Mesenchymal stem cell (in vitro differentiated cells and primary cell): ENCODE results near the gene PANX3.

ENCODE experiments used
- DNase-seq: peaks from one replicate; pipeline ENCODE4 v3.0.0-alpha.2; 2013
- H2AFZ ChIP-seq: one replicate; pipeline ENCODE4 v1.6.1; 2013; ENCODE audit warnings: low read depth, mild to moderate bottlenecking, control low read depth, inconsistent platforms, low read length, moderate library complexity
- H2AK5ac ChIP-seq: 2 replicates; pipeline ENCODE4 v1.6.1; 2013; ENCODE audit warnings: low read length, moderate library complexity, mild to moderate bottlenecking, inconsistent platforms; ENCODE audit not compliant: severe bottlenecking
- H2BK120ac ChIP-seq: one replicate; pipeline ENCODE4 v1.6.1; 2013; ENCODE audit warnings: low read depth, mild to moderate bottlenecking, inconsistent platforms, low read length, moderate library complexity
- H2BK12ac ChIP-seq, 2 experiments: one replicate each; pipeline ENCODE4 v1.6.1; 2013; ENCODE audit warnings: inconsistent platforms in 2 of 2, low read length in 2 of 2, mild to moderate bottlenecking in 2 of 2, moderate library complexity in 2 of 2, control low read depth in 1 of 2
- H2BK15ac ChIP-seq: one replicate; pipeline ENCODE4 v1.6.1; 2013; ENCODE audit warnings: mild to moderate bottlenecking, low read depth, inconsistent platforms; ENCODE audit not compliant: poor library complexity, severe bottlenecking
- H2BK5ac ChIP-seq: 2 replicates; pipeline ENCODE4 v1.6.1; 2013; ENCODE audit warnings: low read depth, mild to moderate bottlenecking, low read length, control low read depth, inconsistent platforms; ENCODE audit not compliant: poor library complexity, severe bottlenecking
- H3K14ac ChIP-seq, 2 experiments: one replicate each; pipeline ENCODE4 v1.6.1; 2013; ENCODE audit warnings: inconsistent platforms in 2 of 2, low read length in 2 of 2, control low read depth in 1 of 2, mild to moderate bottlenecking in 1 of 2, moderate library complexity in 1 of 2
- H3K18ac ChIP-seq, 2 experiments: one replicate each; pipeline ENCODE4 v1.6.1; 2013; ENCODE audit warnings: inconsistent platforms in 2 of 2, low read length in 2 of 2, control low read depth in 1 of 2, low read depth in 1 of 2, mild to moderate bottlenecking in 1 of 2
- H3K23ac ChIP-seq, 2 experiments: one replicate each; pipeline ENCODE4 v1.6.1; 2013; ENCODE audit warnings: inconsistent platforms in 2 of 2, low read length in 2 of 2, mild to moderate bottlenecking in 2 of 2, moderate library complexity in 2 of 2, control low read depth in 1 of 2
- H3K27ac ChIP-seq: 2 replicates; pipeline ENCODE4 v1.5.1; 2013; ENCODE audit warnings: mild to moderate bottlenecking, moderate library complexity, low read length, control low read depth, inconsistent platforms; ENCODE audit not compliant: poor library complexity, severe bottlenecking
- H3K27me3 ChIP-seq, 2 experiments: 2 replicates each; pipeline versions ENCODE4 v1.6.1 to v1.7.0; 2013; ENCODE audit warnings: low read length in 2 of 2, mild to moderate bottlenecking in 2 of 2, moderate library complexity in 2 of 2, control low read depth in 1 of 2, inconsistent platforms in 1 of 2; ENCODE audit not compliant: control insufficient read depth in 1 of 2, insufficient read depth in 1 of 2
- H3K36me3 ChIP-seq, 2 experiments: 2 replicates each; pipeline versions ENCODE4 v1.6.1 to v1.7.0; 2013; ENCODE audit warnings: low read length in 2 of 2, control low read depth in 1 of 2, inconsistent platforms in 1 of 2, low read depth in 1 of 2, mild to moderate bottlenecking in 1 of 2; ENCODE audit not compliant: insufficient read depth in 2 of 2, control insufficient read depth in 1 of 2
- H3K4ac ChIP-seq, 2 experiments: one replicate each; pipeline ENCODE4 v1.6.1; 2013; ENCODE audit warnings: inconsistent platforms in 2 of 2, low read length in 2 of 2, mild to moderate bottlenecking in 2 of 2, moderate library complexity in 2 of 2, control low read depth in 1 of 2, low read depth in 1 of 2
- H3K4me1 ChIP-seq: 2 replicates; pipeline ENCODE4 v1.6.1; 2013; ENCODE audit warnings: low read depth, low read length, control low read depth; ENCODE audit not compliant: control insufficient read depth, insufficient read depth
- H3K4me2 ChIP-seq: 2 replicates; pipeline ENCODE4 v1.6.1; 2013; ENCODE audit warnings: low read length, mild to moderate bottlenecking, inconsistent platforms; ENCODE audit not compliant: poor library complexity, severe bottlenecking
- H3K4me3 ChIP-seq, 2 experiments: 2 replicates each; pipeline versions ENCODE4 v1.5.1 to v1.7.0; 2013; ENCODE audit warnings: low read length in 2 of 2, mild to moderate bottlenecking in 2 of 2, control low read depth in 1 of 2, low read depth in 1 of 2; ENCODE audit not compliant: insufficient read depth in 1 of 2
- H3K79me1 ChIP-seq: replicated peaks from 2 replicates; pipeline ENCODE4 v1.6.1; 2013; ENCODE audit warnings: mild to moderate bottlenecking, control low read depth, low read length, inconsistent platforms; ENCODE audit not compliant: poor library complexity, severe bottlenecking
- H3K9ac ChIP-seq: 2 replicates; pipeline ENCODE4 v1.7.0; 2013; ENCODE audit warnings: mild to moderate bottlenecking, low read length, moderate library complexity
- H3K9me3 ChIP-seq: 2 replicates; pipeline ENCODE4 v1.7.0; 2013; ENCODE audit warnings: mild to moderate bottlenecking, low read length; ENCODE audit not compliant: control insufficient read depth
- H4K8ac ChIP-seq: one replicate; pipeline ENCODE4 v1.6.1; 2013; ENCODE audit warnings: inconsistent platforms, mild to moderate bottlenecking, low read length, moderate library complexity
- H4K91ac ChIP-seq: one replicate; pipeline ENCODE4 v1.6.1; 2013; ENCODE audit warnings: mild to moderate bottlenecking, low read length, inconsistent platforms
- WGBS: methylation state at CpG from one replicate; pipeline ENCODE4 v1.1.7; 2013; ENCODE audit warnings: mixed read lengths; 5-methylcytosine and 5-hydroxymethylcytosine counted together

PANX3 gene

DNA sequence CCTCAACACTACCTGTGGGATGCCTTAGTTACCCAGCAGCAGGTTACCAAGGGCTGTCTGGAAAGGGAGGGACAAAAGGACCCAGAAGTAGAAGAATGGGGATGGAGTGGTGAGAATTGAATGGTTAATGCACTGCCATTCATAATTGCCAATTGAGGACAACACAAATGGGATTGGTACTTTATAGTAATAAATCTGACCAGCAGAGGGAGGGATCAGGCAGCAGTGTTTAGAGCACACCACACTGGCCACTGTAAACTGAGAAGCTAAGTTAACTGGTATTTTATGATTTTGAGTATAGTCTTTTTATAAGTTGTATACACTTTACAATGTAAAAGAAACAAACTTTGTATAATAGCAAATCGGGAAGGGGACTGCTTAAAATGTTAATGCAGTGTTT lies 22.1 kb downstream of the PANX3 start:
- H3K4me3 ChIP-seq = no peak overlapping the region
- H3K27me3 ChIP-seq = no peaks in the 10 kb centered on the region
- no peak overlapping the region for H3K18ac ChIP-seq
- H2AFZ ChIP-seq = no peak overlapping the region
- H3K4me1 ChIP-seq = no peaks in the 10 kb centered on the region
- H3K4me2 ChIP-seq = no peak overlapping the region
- H3K9me3 ChIP-seq = no peaks in the 10 kb centered on the region
- peaks cover 22 to 93% of the 10 kb centered on the region in 2 experiments for H3K36me3 ChIP-seq
- H4K8ac ChIP-seq = no peak overlapping the region
- WGBS = no CpG with 5 or more reads among the region's 1 CpG
- peaks cover 6% of the 10 kb centered on the region for H3K79me1 ChIP-seq
- no peak overlapping the region for H2BK15ac ChIP-seq
- H3K9ac ChIP-seq = no peak overlapping the region
- no peak overlapping the region for H2AK5ac ChIP-seq
- no peak overlapping the region for H3K14ac ChIP-seq
- no peak overlapping the region for H2BK120ac ChIP-seq
- no peak overlapping the region for H2BK12ac ChIP-seq
- H3K23ac ChIP-seq = no peak overlapping the region
- H3K27ac ChIP-seq = no peak overlapping the region
- H4K91ac ChIP-seq = no peak overlapping the region
- H3K4ac ChIP-seq = no peak overlapping the region
- peak; percentile 25 for DNase-seq
- no peak overlapping the region for H2BK5ac ChIP-seq

DNA sequence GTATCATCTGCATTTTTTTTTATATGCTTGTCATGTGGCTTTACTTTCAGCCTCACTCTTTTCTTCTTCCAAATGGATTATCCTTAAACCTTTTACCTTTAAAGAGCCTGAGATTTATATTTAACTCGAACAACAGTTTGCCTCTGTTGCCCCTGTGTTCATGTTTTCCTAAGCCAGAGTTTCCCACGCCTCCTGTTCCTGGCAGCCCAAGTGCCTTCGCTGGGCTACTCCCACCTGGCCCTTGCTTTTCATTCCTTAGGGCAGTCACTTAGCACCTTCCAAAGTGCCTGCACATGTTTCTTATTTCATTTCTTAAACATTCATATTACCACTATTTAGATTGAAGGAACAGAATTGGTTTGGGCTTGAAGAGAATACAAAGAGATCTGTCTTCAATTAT lies 24.7 kb downstream of the PANX3 start:
- WGBS = 96% methylated on average over 3 of the region's 3 CpGs
- H3K79me1 ChIP-seq = peaks cover 4% of the 10 kb centered on the region

DNA sequence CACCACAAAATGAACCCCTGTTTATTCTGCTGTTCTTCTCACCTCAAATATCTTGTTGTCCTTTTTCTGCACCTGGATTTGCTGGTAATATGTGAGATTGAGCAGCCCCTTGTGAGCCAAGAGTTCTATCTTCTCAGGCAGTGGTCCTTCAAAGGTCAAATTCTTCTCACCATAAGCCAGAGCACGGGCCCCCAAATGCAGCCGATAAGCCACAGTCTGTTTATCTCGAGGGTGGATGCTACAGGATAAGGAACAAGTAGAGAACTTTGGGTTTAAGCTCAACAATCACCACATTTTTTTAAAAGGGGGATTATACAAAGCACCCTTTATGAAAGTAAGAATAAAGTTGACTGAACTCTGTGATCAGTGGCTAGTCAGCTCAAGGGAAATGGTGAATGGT lies 27.3 kb downstream of the PANX3 start:
- Histone ChIP-seq H3K27me3 (no peaks in the 10 kb centered on the region), H3K9me3 (no peaks in the 10 kb centered on the region), H2BK120ac (no peak overlapping the region), H3K4me3 (no peak overlapping the region), H2BK12ac (no peak overlapping the region), H3K36me3 (peaks cover 9 to 70% of the 10 kb centered on the region in 2 experiments), H3K18ac (no peak overlapping the region), H3K79me1 (no peaks in the 10 kb centered on the region), H3K4ac (no peak overlapping the region), H3K4me2 (no peak overlapping the region), H3K14ac (no peak overlapping the region), H2AFZ (no peak overlapping the region), H3K9ac (no peak overlapping the region), H3K27ac (no peak overlapping the region), H4K91ac (no peak overlapping the region), H4K8ac (no peak overlapping the region), H3K4me1 (no peaks in the 10 kb centered on the region), H2BK15ac (no peak overlapping the region), H3K23ac (no peak overlapping the region), H2BK5ac (no peak overlapping the region), H2AK5ac (no peak overlapping the region)
- DNase-seq = no peak
- WGBS = 100% methylated on average over 1 of the region's 3 CpGs

More for the DNA sequence above, 24.7 kb downstream of the PANX3 start:
- H3K23ac ChIP-seq = no peak overlapping the region
- no peak overlapping the region for H4K8ac ChIP-seq
- H3K4ac ChIP-seq = no peak overlapping the region
- H3K9me3 ChIP-seq = no peaks in the 10 kb centered on the region
- H3K4me3 ChIP-seq = no peak overlapping the region
- H2BK120ac ChIP-seq = no peak overlapping the region
- H3K27me3 ChIP-seq = no peaks in the 10 kb centered on the region
- H3K14ac ChIP-seq = no peak overlapping the region
- H2AK5ac ChIP-seq = no peak overlapping the region
- peaks cover 18 to 95% of the 10 kb centered on the region in 2 experiments for H3K36me3 ChIP-seq
- no peak overlapping the region for H3K9ac ChIP-seq
- H2BK5ac ChIP-seq = no peak overlapping the region
- no peak for DNase-seq
- H2BK15ac ChIP-seq = no peak overlapping the region
- no peak overlapping the region for H4K91ac ChIP-seq
- H2AFZ ChIP-seq = no peak overlapping the region
- H2BK12ac ChIP-seq = no peak overlapping the region
- H3K27ac ChIP-seq = no peak overlapping the region
- H3K4me2 ChIP-seq = no peak overlapping the region
- H3K18ac ChIP-seq = no peak overlapping the region
- no peaks in the 10 kb centered on the region for H3K4me1 ChIP-seq

DNA sequence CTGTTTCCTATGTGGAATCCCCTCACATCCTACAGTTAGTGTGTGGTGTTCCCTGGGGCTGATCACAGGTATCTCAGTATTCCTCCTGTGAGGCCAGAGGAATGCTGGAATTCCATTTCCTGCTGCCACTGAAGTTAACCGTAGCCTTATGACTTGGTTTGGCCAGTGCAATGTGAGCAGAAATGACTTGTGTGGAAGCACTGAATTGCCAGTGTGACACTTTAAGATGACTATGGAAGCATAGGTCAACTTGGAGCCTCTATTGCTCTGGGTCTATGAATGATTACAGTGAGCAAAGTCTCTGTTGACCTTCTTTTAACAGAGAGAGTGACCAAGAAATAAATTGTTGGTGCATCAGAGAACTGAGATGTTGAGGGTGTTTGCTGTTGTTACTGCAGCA lies 28.0 kb downstream of the PANX3 start:
- Histone ChIP-seq H3K14ac (no peak overlapping the region), H3K18ac (no peak overlapping the region), H2BK15ac (no peak overlapping the region), H3K23ac (no peak overlapping the region), H3K79me1 (no peaks in the 10 kb centered on the region), H2BK12ac (no peak overlapping the region), H3K27me3 (no peaks in the 10 kb centered on the region), H4K91ac (no peak overlapping the region), H4K8ac (no peak overlapping the region), H2BK120ac (no peak overlapping the region), H2AFZ (no peak overlapping the region), H3K4me2 (no peak overlapping the region), H2AK5ac (no peak overlapping the region), H3K4me3 (no peak overlapping the region), H3K4ac (no peak overlapping the region), H3K9ac (no peak overlapping the region), H2BK5ac (no peak overlapping the region), H3K36me3 (peaks cover 9 to 63% of the 10 kb centered on the region in 2 experiments), H3K4me1 (no peaks in the 10 kb centered on the region), H3K9me3 (no peaks in the 10 kb centered on the region), H3K27ac (no peak overlapping the region)
- 95% methylated on average over 1 of the region's 1 CpG for WGBS
- no peak for DNase-seq
